ENCODE measurements around the gene COL8A2. TPM values are rescaled to one million over a fixed set of nuclear protein-coding genes. Genes with fewer than 3 reads are reported as not detected.

The COL8A2 gene
- total RNA-seq, 2 donors from 2014 or later, result 7.9 to 10.7 TPM

DNA sequence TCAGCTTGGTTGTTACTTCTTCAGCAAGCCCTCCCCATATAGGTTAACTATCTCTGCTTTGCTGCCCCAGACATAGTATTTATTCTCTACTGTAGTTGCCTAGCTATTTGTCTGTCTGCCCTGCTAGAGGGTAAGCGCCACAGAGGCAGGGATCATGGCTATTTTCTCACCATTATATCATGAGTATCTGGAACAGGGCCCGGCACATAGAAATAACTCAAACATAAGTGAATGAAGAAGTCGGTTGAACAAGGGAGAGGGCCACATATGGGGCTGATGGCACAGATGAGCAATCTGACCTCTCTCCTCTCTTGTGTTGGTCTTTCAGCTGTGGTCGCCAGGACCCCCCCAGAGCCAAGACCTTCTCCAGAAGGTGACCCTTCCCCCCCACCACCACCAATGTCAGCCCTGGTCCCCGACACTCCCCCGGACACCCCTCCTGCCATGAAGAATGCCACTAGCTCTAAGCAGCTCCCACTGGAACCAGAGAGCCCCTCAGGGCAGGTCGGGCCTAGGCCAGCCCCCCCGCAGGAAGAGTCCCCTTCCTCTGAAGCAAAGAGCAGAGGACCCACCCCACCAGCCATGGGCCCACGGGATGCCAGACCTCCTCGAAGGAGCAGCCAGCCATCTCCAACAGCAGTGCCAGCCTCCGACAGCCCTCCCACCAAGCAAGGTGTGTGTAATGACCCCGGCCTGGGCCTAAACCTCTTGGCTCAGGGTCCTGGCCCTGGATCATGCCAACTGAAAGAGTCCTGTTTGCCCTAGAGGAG is 45.8 kb upstream of the COL8A2 start:
- Histone ChIP-seq H3K4me3 (no peak overlapping the region), H3K36me3 (peaks cover 15 to 21% of the 10 kb centered on the region in 2 donors), H3K27ac (no peak overlapping the region), H3K9me3 (no peaks in the 10 kb centered on the region), H3K27me3 (replicated peaks; ENCODE audit: insufficient read depth) (no peaks in the 10 kb centered on the region), H3K4me1 (replicated peaks) (no peaks in the 10 kb centered on the region)
- intact Hi-C loops (cut with DNase I), result no loop called here
- 85% methylated on average over 12 of the region's 12 CpGs for WGBS
- DNase-seq (ENCODE audit: low spot score), result no peak
- TF ChIP-seq, protein P1, sequence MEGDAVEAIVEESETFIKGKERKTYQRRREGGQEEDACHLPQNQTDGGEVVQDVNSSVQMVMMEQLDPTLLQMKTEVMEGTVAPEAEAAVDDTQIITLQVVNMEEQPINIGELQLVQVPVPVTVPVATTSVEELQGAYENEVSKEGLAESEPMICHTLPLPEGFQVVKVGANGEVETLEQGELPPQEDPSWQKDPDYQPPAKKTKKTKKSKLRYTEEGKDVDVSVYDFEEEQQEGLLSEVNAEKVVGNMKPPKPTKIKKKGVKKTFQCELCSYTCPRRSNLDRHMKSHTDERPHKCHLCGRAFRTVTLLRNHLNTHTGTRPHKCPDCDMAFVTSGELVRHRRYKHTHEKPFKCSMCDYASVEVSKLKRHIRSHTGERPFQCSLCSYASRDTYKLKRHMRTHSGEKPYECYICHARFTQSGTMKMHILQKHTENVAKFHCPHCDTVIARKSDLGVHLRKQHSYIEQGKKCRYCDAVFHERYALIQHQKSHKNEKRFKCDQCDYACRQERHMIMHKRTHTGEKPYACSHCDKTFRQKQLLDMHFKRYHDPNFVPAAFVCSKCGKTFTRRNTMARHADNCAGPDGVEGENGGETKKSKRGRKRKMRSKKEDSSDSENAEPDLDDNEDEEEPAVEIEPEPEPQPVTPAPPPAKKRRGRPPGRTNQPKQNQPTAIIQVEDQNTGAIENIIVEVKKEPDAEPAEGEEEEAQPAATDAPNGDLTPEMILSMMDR (IDR thresholded peaks at IDR 0.05), result no peak
- TF ChIP-seq POLR2A (IDR thresholded peaks at IDR 0.05), result no peak
- TF ChIP-seq POLR2AphosphoS5 (IDR thresholded peaks at IDR 0.05), result no peak

DNA sequence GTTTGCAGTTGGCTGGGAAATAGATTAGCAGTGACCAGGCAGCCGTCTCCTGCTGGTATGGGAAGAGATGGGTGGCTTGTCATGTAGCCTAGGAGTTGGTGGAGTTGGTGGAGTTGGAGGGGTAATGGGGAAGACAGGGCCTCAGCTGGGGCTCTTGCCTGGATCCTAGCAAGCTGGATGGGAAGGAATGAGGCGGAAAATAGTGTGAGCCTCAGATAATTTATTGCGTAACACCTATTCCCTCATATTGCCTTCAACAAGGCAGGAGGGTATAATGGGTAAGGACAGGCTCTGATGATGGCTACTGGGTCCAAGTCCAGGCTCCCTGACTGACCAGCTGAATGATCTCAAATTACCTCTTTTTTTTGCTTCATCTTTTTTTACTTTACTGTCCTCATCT is 43.5 kb upstream of the COL8A2 start:
- Histone ChIP-seq H3K27me3 (replicated peaks; ENCODE audit: insufficient read depth) (no peaks in the 10 kb centered on the region), H3K4me3 (no peak overlapping the region), H3K9me3 (no peaks in the 10 kb centered on the region), H3K4me1 (replicated peaks) (peaks cover 4% of the 10 kb centered on the region), H3K27ac (no peak overlapping the region), H3K36me3 (peaks cover 11 to 21% of the 10 kb centered on the region in 2 donors)
- intact Hi-C loops (cut with DNase I), result no loop called here
- TF ChIP-seq POLR2AphosphoS5 (IDR thresholded peaks at IDR 0.05), result no peak
- TF ChIP-seq, protein P1 (IDR thresholded peaks at IDR 0.05), result no peak
- TF ChIP-seq POLR2A (IDR thresholded peaks at IDR 0.05), result no peak
- DNase-seq (ENCODE audit: low spot score), result no peak
- WGBS, result 84% methylated on average over 3 of the region's 3 CpGs

DNA sequence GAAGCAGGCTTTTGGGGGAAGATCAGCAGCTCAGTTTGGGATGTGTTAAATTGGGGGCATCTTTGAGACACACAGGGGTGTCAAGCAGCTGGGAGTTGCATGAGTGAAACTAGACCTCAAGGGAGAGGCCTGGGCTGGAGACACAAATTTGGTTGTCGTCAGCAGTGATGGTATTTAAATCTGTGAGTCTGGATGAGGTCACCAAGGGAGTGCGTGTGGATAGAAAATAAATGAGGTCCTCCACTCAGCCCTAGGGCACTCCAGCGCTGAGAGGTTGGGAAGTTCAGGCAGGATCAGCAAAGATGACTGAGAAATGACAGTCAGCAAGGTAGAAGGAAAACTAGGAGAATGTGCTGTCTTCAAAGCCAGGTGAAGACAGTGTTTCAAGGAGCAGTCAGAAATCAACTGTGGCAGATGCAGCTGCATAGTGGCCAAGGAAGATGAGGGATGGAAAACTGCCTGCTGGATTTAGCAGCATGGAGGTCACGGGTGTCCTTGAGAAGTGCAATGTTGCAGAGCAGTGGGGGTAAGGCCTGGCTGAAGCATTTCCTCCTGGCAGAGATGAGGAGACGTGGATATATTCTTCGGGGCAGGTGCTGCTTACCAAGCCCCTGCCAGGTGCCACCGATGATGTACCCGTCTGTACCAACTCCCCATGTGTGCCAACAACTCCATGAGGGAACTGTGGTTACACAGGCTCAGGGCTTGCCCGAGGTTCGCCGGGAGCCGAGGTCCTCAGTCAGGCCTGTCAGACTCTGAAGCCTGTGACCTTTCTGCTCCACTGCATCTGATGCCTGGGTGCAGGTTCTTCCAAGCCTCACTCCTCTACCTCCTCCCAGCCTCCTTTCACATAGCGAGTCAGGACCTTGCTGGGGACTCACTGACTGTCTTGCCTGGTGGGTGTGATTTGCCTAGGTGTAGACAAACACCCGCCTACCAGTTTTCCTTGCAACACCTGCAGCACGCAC is 42.2 kb upstream of the COL8A2 start:
- intact Hi-C loops (cut with DNase I), result no loop called here
- H3K4me3 ChIP-seq, result no peak overlapping the region
- no peak for DNase-seq (ENCODE audit: low spot score)
- H3K27me3 ChIP-seq (replicated peaks; ENCODE audit: insufficient read depth), result no peaks in the 10 kb centered on the region
- peaks cover 16% of the 10 kb centered on the region for H3K4me1 ChIP-seq (replicated peaks)
- H3K36me3 ChIP-seq, result peaks cover 2 to 9% of the 10 kb centered on the region in 2 donors
- no peaks in the 10 kb centered on the region for H3K9me3 ChIP-seq
- TF ChIP-seq POLR2AphosphoS5 (IDR thresholded peaks at IDR 0.05), result no peak
- TF ChIP-seq, protein P1 (IDR thresholded peaks at IDR 0.05), result no peak
- no peak for TF ChIP-seq POLR2A (IDR thresholded peaks at IDR 0.05)
- WGBS, result 86% methylated on average over 15 of the region's 15 CpGs
- H3K27ac ChIP-seq, result peak overlapping the region in 1 of 2 donors; percentile 34

DNA sequence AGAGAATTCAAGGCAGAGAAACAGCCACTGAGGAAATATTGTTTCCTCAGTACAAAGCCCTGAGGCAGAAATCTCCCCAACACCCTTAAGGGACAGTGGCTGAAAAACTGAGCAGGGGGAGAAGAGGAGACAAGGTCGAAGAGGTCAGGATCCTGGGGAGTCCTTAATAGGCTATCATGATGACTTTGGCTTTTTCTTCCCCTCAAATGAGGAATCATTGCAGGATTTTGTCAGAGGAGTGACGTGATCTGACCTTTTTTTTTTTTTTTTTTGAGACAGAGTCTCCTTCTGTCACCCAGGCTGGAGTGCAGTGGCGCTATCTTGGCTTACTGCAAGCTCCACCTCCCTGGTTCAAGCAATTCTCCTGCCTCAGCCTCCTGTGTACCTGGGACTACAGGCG is 41.1 kb upstream of the COL8A2 start:
- H3K27ac ChIP-seq, result peak overlapping the region in 1 of 2 donors; percentile 34
- H3K4me1 ChIP-seq (replicated peaks), result peaks cover 27% of the 10 kb centered on the region

More for the DNA sequence above, 41.1 kb upstream of the COL8A2 start:
- no peaks in the 10 kb centered on the region for H3K9me3 ChIP-seq
- no peak for DNase-seq (ENCODE audit: low spot score)
- no peak overlapping the region for H3K4me3 ChIP-seq
- TF ChIP-seq POLR2AphosphoS5 (IDR thresholded peaks at IDR 0.05) (no peak), POLR2A (IDR thresholded peaks at IDR 0.05) (no peak)
- TF ChIP-seq, protein P1 (IDR thresholded peaks at IDR 0.05), result no peak
- no peaks in the 10 kb centered on the region for H3K27me3 ChIP-seq (replicated peaks; ENCODE audit: insufficient read depth)
- intact Hi-C loops (cut with DNase I), result no loop called here
- WGBS, result 63% methylated on average over 4 of the region's 4 CpGs
- H3K36me3 ChIP-seq, result no peaks in the 10 kb centered on the region

Measured in prostate gland (tissue), 2 donors.